DMS114 treated with DMSO at 0.1 percent for 48 hours (cell line): ENCODE measurements around the gene EPYC.

Experiments
- DNase-seq: peaks from one replicate; lab custom pipeline; 2025; ENCODE audit not compliant: unreplicated experiment; lab: John Stamatoyannopoulos, UW

The EPYC gene, protein sequence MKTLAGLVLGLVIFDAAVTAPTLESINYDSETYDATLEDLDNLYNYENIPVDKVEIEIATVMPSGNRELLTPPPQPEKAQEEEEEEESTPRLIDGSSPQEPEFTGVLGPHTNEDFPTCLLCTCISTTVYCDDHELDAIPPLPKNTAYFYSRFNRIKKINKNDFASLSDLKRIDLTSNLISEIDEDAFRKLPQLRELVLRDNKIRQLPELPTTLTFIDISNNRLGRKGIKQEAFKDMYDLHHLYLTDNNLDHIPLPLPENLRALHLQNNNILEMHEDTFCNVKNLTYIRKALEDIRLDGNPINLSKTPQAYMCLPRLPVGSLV

DNA sequence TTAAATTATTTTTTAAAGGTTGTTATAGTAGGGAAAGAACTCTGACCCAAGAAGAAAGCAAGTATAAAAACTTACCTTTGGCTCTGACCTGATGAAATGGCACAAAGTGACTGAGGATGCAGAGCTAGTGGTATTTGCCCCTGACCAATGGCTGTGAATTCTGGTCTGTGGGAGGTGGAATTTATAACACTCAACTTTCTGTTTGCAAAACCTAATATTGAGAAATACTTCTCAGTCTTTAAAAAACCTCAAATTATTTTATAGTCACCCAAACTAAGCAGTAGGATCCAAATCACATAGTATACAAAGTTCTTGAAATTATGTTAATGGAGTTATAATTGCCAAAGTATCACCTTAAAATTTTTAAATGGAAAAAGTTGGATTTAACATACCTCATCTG, at the start of gene EPYC:
Gene EPYC (minus strand): TSS at position 101 of the 400 bp plus-strand sequence. CDS start 2,407 bp downstream, outside the sequence.
- DNase-seq = no peak

DNA sequence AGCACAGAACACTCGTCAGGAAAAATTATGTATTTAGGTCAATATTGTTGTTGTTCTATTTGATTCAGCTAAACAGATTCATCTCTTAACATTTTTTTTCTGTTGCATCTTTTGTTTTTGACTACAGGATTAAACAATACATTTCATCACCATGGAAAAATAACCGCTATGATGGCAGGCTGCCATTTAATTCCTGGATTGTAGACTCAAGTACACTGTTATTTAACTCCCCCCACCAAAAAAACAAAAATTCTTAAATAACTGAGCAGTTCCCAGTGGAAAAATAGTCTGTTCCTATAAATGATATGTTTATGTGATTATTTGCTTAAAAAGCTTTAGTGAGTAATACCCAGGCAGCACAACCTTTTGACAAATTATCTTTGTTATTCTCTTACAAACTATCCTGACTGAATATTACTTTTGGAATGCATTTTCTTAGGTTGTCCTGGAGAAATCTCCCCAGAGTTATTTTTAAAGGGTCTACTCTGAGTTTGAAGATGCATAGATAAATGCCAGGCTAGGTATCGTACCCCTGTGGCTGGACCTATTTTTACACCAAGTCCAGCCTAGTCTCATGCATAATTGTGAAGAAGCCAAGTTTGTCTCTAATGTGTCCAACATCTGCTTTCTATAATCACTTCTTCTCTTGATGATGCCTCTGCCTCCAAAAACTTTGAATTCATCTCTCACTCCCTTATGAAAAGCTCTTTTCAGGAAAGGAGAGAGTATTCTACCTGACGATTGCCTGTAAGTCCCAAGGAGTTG, 49.4 kb upstream of the EPYC start:
- peak; percentile 39 for DNase-seq

DNA sequence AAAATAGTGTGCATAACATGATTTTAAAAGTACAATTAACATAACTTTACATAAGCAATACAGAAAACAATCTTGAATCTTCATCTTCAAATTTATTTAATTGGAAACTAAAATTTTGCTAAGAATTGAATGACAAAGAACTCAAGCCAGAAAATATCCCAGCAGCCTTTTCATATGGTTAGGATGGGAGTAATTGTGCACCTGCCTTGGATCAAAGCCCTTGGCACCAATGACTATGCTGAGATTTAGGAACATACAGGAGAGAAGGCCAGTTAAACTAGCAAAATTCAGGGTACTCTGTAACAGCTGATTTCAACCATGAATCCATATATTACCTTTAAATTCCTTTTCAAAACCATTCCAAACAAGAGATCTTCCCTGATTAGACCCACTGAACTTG, 47.3 kb upstream of the EPYC start:
- DNase-seq = no peak

- no peak for DNase-seq
Observed at GRCh38 chr12:91044586-91044985, 39.8 kb upstream of the EPYC start.

- DNase-seq = no peak
Observed at GRCh38 chr12:91043408-91043807, 38.6 kb upstream of the EPYC start.

GRCh38 chr12:91040096-91040755, 35.5 kb upstream of the EPYC start:
- DNase-seq = no peak

- no peak for DNase-seq
Observed at GRCh38 chr12:91037276-91037675, 32.5 kb upstream of the EPYC start.

DNA sequence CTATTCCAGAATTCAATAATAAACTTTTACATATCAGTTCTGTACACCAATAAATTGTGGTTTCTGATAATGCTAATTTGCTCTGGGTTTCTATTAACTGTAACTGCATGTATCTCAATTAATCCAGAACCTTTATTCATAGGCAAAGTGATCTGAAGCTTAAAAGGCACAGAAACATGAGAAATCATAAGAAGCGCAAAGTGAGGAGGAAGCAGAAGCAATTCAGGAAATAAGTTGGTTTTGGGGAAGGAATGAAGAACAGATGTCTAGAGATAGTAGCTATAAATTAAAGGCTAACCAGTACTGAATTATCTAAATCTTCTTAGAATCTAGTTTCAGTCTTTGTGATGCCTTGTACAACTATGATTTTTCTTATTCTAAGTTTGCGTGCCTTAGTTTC, 28.5 kb upstream of the EPYC start:
- no peak for DNase-seq

GRCh38 chr12:91023326-91024004, 18.7 kb upstream of the EPYC start:
- no peak for DNase-seq

- DNase-seq = no peak
Observed at GRCh38 chr12:91021076-91021475, 16.3 kb upstream of the EPYC start.

DNA sequence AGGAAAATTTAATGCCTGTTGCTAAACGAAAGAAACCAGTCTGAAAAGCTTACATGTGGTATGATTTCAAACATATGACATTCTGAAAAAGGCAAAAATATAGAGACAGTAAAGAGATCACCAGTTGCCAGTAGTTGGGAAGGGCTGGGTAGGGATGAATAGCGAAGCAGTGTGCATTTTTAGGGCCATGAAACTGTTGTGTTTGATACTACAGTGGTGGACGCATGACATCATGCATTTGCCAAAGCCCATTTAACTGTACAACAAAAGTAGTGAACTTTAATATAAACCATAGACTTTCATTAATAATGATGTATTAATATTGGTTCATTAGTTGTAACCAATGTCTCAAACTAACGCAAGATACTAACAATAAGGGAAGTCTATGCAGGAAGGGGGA, 14.7 kb upstream of the EPYC start:
- no peak for DNase-seq

- no peak for DNase-seq
Observed at GRCh38 chr12:91017511-91018263, 12.9 kb upstream of the EPYC start.

- DNase-seq = no peak
Observed at GRCh38 chr12:91017043-91017442, 12.3 kb upstream of the EPYC start.

- DNase-seq = no peak
Observed at GRCh38 chr12:91009319-91009950, 4.7 kb upstream of the EPYC start.

GRCh38 chr12:91007531-91008290, 2.9 kb upstream of the EPYC start:
- no peak for DNase-seq

DNA sequence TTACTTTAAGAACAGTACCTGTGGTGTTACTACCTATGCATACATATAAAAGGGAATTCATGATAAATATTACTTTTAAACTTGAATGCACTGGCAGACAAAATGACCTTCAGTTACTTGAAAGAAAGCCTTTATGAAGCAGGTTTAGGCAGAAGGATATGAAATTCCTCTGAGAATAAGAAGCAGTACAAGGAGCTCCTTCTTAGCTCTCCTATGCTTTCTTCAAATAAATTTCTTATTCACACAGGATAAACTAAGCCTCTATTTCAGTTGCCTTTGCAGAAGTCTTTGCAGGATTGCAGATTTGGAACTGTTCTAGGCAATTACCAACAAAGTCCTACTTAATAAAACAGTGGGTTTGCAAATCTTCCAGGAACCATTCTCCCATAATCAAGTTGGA, 1.0 kb downstream of the EPYC start:
- DNase-seq = no peak

DNA sequence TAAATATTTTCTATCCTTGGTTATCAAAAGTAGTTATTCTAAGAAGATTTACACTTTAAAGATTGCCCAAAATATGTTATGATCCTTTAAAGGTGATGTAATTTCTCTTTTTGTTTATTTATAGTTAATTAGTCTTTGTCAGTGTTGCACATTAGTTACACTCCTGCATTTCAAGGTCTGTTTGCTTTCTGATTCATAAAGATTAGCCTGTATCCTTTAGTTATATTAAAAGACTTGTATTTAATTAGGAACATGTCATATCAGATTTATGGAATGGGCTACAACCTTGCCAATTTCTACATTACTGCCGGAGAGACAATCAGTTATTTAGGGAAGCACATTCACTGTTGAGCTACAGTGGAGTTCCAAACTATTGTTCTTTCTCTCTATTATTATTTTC, 3.5 kb downstream of the EPYC start:
- DNase-seq = no peak

DNA sequence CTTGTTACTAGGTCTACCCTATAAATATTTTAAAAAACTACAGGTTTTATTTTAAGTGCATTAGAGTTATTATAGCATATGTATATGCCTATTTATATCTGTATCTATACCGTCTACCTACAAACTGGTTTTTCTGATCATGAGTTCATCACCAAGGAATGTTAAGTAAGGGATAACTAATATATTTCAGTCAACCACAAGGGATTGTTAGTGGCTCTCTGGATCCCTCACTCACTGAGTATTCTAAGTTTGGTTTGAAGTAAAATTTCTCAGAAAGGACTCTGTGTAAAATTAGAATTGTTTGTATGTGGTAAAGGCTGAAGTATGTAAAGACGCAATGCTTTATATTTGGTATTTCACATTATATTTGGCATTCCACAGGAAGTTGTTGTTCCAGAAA, 4.8 kb downstream of the EPYC start:
- no peak for DNase-seq

- DNase-seq = no peak
Observed at GRCh38 chr12:90999527-90999926, 5.2 kb downstream of the EPYC start.

DNA sequence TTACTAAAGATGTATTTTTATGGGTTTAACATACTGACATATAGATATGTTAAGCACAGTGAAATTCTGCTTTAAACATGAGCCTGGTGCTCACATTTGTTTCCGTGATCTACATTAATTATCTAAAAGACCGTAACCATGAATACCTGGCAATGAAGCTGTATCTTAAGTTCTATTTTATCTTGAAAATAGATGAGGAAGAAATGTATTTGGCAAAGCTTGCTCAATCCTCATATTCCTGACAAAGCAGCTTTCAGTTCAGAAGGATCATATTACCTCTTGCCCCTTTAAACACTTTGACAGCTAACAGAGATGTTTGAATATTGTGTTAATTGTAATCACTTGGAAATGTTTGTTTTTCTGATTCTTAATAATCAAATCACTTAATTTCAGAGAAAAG, 9.8 kb downstream of the EPYC start:
- DNase-seq = no peak
